PC-3 (cell line): ENCODE measurements around the gene SLC16A7.

Experiments
- EZH2 ChIP-seq: fragments of 300-600 bp; sonication (generic); IDR thresholded peaks from one replicate; pipeline ENCODE4 v1.6.1; 2017; ENCODE audit warnings: antibody characterized with exemption, mild to moderate bottlenecking, low read length; ENCODE audit not compliant: unreplicated experiment
- EZH2phosphoT487 ChIP-seq: fragments of 300-600 bp; sonication (generic); IDR thresholded peaks from 2 replicates; pipeline ENCODE4 v1.6.1; 2018; ENCODE audit warnings: mild to moderate bottlenecking, antibody characterized with exemption, low read length, borderline replicate concordance
- TF ChIP-seq, protein P1 (sequence below): fragments of 300-600 bp; sonication (generic); conservative IDR thresholded peaks from 2 replicates; pipeline ENCODE4 v1.5.1; 2017; ENCODE audit warnings: antibody characterized with exemption, low read depth, mild to moderate bottlenecking, low read length

DNA sequence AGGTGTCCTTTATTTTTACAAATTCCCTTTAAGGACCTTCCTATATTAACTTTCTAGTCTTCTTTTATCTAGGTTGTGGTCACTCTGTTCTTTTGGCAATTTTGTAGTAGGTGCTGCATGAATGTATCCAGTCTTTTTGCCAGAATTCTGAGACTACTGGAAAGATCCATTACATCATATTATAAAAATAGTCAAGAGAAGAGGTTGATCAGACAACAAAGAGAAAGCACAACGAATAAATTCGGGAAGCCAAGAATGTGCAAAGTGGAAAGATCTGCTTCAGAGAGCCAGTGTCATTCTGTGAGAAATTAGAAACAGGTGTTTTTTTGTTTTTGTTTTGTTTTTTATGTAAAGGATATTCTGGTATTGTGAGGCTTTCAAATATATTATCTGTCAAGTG, 15.8 kb upstream of the SLC16A7 start:
- TF ChIP-seq, protein P1, sequence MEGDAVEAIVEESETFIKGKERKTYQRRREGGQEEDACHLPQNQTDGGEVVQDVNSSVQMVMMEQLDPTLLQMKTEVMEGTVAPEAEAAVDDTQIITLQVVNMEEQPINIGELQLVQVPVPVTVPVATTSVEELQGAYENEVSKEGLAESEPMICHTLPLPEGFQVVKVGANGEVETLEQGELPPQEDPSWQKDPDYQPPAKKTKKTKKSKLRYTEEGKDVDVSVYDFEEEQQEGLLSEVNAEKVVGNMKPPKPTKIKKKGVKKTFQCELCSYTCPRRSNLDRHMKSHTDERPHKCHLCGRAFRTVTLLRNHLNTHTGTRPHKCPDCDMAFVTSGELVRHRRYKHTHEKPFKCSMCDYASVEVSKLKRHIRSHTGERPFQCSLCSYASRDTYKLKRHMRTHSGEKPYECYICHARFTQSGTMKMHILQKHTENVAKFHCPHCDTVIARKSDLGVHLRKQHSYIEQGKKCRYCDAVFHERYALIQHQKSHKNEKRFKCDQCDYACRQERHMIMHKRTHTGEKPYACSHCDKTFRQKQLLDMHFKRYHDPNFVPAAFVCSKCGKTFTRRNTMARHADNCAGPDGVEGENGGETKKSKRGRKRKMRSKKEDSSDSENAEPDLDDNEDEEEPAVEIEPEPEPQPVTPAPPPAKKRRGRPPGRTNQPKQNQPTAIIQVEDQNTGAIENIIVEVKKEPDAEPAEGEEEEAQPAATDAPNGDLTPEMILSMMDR = no peak
- no peak for TF ChIP-seq EZH2
- no peak for TF ChIP-seq EZH2phosphoT487
